Effector memory CD4-positive, alpha-beta T cell (primary cell): Measurements from ENCODE around the gene MLLT10.

ENCODE experiments used
- DNase-seq, 3 donors: peaks; one replicate each; pipeline ENCODE4 v3.0.0-alpha.2; 2020
- H3K27ac ChIP-seq: 2 replicates; pipeline ENCODE4 v1.7.0; 2013; ENCODE audit warnings: mild to moderate bottlenecking, low read length, moderate library complexity; ENCODE audit not compliant: insufficient read depth, poor library complexity, severe bottlenecking
- H3K27me3 ChIP-seq: replicated peaks from 2 replicates; pipeline ENCODE4 v1.7.0; 2013; ENCODE audit warnings: mild to moderate bottlenecking, low read length; ENCODE audit not compliant: insufficient read depth, control insufficient read depth, poor library complexity, severe bottlenecking
- H3K36me3 ChIP-seq: 2 replicates; pipeline ENCODE4 v1.7.0; 2013; ENCODE audit warnings: mild to moderate bottlenecking, low read length, moderate library complexity; ENCODE audit not compliant: control insufficient read depth, insufficient read depth
- H3K4me1 ChIP-seq: 2 replicates; pipeline ENCODE4 v1.7.0; 2013; ENCODE audit warnings: low read length, mild to moderate bottlenecking; ENCODE audit not compliant: control insufficient read depth, insufficient read depth, poor library complexity, severe bottlenecking
- H3K4me3 ChIP-seq: 2 replicates; pipeline ENCODE4 v1.7.0; 2013; ENCODE audit warnings: low read length, low read depth, mild to moderate bottlenecking; ENCODE audit not compliant: insufficient read depth, poor library complexity, severe bottlenecking
- H3K9me3 ChIP-seq: 2 replicates; pipeline ENCODE4 v1.7.0; 2013; ENCODE audit warnings: mild to moderate bottlenecking, low read length, moderate library complexity; ENCODE audit not compliant: control insufficient read depth

MLLT10 gene

DNA sequence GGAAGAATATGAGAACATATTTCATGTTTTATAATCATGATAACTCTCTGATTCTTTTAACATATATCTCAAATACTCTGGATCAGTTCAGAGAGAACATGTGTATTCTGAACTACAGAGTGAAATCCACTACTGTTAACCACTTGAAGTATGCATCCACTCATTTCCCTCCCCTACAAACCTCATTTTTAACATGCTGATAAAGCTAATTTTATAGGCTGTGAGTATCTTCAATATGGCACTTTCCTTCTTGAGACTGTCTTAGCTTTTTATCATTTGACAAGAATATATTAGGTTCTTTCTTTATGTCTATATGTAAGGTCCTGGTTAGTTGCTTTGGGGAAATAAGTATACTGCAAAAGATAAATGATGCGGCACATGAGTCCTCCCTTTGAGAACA lies 154.8 kb downstream of the MLLT10 start:
- Histone ChIP-seq H3K27me3 (no peaks in the 10 kb centered on the region), H3K36me3 (peaks cover 21% of the 10 kb centered on the region), H3K27ac (no peak overlapping the region), H3K4me3 (no peak overlapping the region), H3K4me1 (no peaks in the 10 kb centered on the region), H3K9me3 (no peaks in the 10 kb centered on the region)
- DNase-seq: no peak

DNA sequence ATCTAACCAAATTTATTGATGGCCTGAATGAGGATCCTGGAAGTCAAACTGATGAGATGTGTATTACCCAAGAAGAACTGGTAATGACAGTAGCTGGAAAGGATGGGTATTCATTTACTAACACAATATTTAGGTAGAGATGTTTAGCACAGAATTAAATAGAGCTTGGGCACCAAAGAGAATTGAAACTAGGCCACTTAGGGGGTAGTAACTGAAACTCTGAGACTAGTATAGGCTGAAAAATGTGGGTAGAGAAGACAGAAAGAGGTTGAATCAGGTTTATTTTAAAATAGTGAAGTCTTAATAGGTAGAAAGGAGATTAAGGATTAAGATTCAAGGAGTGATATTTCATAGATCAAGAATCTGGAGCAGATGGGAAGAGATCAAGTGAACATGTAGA lies 155.8 kb downstream of the MLLT10 start:
- Histone ChIP-seq H3K36me3 (peaks cover 21% of the 10 kb centered on the region), H3K4me1 (no peaks in the 10 kb centered on the region), H3K27me3 (no peaks in the 10 kb centered on the region), H3K27ac (no peak overlapping the region), H3K9me3 (no peaks in the 10 kb centered on the region), H3K4me3 (no peak overlapping the region)
- no peak for DNase-seq

DNA sequence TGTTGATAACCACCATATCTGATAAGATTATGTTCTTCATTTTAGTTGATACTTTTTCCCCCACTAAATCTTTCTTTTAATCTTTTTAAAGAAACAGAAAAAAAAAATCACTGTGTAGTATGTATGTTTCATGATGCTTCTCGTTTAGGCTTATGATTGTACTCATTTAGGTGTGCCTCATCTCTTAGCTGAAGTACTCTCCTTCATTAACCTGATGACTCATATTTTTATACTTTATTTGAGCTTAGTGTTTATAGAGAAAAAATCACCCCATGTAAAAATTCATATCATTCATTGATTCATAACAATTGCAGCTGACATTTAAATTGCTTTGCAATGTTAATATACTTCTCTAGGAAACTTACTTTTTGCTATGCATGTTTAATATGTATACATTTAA lies 158.9 kb downstream of the MLLT10 start:
- H3K9me3 ChIP-seq: no peaks in the 10 kb centered on the region
- no peaks in the 10 kb centered on the region for H3K4me1 ChIP-seq
- H3K27ac ChIP-seq: no peak overlapping the region
- DNase-seq: no peak
- H3K4me3 ChIP-seq: no peak overlapping the region
- peaks cover 18% of the 10 kb centered on the region for H3K36me3 ChIP-seq
- no peaks in the 10 kb centered on the region for H3K27me3 ChIP-seq

DNA sequence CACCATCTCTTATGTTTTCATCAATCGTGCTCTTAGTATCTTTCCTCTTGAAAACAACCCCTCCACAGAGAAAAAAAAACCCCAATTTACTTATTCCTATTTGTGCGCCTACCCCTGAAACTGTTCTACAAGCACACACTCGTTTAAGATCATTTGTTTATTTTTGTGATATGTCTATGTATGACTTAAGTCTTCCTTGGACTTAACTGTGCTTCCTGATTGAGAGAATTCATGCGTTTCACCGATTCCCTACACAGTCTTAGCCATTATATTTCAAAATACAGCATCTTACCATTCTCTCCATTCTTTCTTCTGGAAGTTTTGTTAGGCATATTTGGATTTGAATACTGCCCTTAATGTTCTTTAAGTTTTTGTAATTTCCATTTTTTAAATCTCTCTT lies 159.4 kb downstream of the MLLT10 start:
- Histone ChIP-seq H3K36me3 (peaks cover 17% of the 10 kb centered on the region), H3K4me1 (no peaks in the 10 kb centered on the region), H3K9me3 (no peaks in the 10 kb centered on the region), H3K27ac (no peak overlapping the region), H3K27me3 (no peaks in the 10 kb centered on the region), H3K4me3 (no peak overlapping the region)
- no peak for DNase-seq

DNA sequence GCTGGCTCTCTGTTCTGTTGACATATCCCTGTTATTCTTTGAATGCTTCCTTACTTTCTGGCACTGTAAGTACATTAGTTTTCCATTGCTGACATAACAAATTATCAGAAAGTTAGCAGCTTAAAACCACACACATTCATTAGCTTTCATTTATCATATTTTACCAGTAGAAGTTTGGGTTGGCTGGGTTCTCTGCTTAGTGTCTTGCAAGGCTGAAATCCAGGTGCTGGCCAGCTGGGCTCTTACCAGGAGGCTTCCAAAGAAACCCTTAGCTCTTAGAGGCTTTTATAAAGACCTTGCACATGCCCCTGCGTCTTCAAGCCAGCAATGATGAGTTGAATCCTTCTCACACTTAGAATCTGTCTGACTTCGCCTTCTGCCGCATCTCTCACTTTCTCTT lies 160.6 kb downstream of the MLLT10 start:
- Histone ChIP-seq H3K4me1 (no peaks in the 10 kb centered on the region), H3K4me3 (no peak overlapping the region), H3K27ac (no peak overlapping the region), H3K36me3 (peaks cover 17% of the 10 kb centered on the region), H3K9me3 (no peaks in the 10 kb centered on the region), H3K27me3 (no peaks in the 10 kb centered on the region)
- DNase-seq: no peak

DNA sequence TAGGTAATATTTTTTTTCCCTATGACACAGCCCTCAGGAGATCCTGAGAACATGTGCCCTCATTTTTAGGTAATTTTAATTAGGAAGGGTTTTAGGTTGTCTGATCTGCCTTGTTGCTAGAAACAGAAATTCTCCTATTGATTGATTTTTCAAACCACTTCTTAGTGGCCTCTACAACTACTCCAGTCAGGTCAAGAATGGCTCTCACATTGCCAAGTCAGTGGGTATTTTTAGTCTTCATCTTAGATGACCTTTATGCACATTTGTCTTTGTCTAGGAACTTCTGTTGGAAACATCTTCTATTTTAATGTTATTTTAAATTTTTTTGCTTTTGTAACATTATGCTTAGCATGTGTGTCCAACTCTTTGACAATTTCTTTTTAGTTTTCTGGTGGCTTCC lies 162.3 kb downstream of the MLLT10 start:
- Histone ChIP-seq H3K4me3 (no peak overlapping the region), H3K9me3 (no peaks in the 10 kb centered on the region), H3K27ac (no peak overlapping the region), H3K27me3 (no peaks in the 10 kb centered on the region), H3K4me1 (no peaks in the 10 kb centered on the region), H3K36me3 (peaks cover 17% of the 10 kb centered on the region)
- no peak for DNase-seq

DNA sequence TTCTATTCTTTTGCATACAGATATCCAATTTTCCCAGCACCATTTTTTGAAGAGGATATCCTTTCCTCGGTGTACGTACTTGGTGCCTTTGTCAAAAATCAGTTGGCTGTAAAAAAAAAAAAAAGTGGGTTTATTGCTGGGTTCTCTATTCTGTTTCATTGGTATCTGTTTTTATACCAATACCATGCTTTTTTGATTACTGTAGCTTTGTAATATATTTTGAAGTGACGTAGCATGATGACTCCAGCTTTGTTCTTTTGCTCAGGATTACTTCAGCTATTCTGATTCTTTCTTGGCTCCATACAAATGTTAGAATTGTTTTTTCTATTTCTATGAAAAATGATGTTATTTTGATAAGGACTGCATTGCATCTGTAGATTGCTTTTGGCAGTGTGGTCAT lies 165.5 kb downstream of the MLLT10 start:
- Histone ChIP-seq H3K4me1 (peaks cover 5% of the 10 kb centered on the region), H3K36me3 (no peaks in the 10 kb centered on the region), H3K4me3 (no peak overlapping the region), H3K9me3 (no peaks in the 10 kb centered on the region), H3K27ac (no peak overlapping the region), H3K27me3 (no peaks in the 10 kb centered on the region)
- DNase-seq: no peak

DNA sequence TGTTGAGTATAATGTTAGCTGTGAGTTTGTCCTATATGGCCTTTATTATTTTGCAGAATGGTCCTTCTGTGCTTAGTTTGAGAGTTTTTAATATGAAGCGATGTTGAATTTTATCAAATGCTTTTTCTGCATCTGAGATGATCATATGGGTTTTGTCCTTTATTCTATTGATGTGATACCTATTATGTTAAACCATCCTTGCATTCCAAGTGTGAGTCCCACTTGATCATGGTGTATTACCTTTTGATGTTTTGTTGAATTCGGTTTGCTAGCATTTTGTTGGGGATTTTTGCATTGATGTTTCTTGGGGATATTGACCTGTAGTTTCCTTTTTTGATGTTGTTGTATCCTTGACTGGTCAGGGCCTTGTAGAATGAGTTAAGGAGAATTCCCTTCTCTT lies 166.4 kb downstream of the MLLT10 start:
- no peaks in the 10 kb centered on the region for H3K9me3 ChIP-seq
- H3K27me3 ChIP-seq: no peaks in the 10 kb centered on the region
- no peak for DNase-seq
- H3K27ac ChIP-seq: no peak overlapping the region
- H3K36me3 ChIP-seq: no peaks in the 10 kb centered on the region
- no peak overlapping the region for H3K4me3 ChIP-seq
- H3K4me1 ChIP-seq: peaks cover 5% of the 10 kb centered on the region

DNA sequence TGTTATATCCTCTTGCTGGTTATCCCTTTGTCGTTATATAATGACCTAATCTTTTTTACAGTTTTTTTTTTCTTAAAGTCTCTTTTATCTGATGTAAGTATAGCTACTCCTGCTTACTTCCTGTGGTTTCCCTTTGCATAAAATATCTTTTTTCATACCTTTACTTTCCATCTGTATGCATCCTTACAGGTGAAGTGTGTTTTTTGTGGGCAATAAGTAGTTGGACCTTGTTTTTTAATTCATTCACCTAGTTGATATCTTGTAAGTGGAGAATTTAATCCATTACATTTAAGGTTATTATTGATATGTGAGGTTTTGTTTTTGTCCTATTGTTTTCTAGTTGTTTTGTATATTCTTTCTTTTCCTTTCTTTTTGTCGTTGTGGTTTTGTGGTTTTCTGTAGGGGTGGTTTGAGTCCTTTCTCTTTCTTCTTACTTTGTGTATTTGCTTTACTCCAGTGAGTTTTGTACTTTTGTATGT lies 168.6 kb downstream of the MLLT10 start:
- Histone ChIP-seq H3K9me3 (no peaks in the 10 kb centered on the region), H3K4me1 (peaks cover 5% of the 10 kb centered on the region), H3K27me3 (no peaks in the 10 kb centered on the region), H3K4me3 (peak overlapping the region; percentile 4), H3K27ac (no peak overlapping the region), H3K36me3 (no peaks in the 10 kb centered on the region)
- no peak for DNase-seq

DNA sequence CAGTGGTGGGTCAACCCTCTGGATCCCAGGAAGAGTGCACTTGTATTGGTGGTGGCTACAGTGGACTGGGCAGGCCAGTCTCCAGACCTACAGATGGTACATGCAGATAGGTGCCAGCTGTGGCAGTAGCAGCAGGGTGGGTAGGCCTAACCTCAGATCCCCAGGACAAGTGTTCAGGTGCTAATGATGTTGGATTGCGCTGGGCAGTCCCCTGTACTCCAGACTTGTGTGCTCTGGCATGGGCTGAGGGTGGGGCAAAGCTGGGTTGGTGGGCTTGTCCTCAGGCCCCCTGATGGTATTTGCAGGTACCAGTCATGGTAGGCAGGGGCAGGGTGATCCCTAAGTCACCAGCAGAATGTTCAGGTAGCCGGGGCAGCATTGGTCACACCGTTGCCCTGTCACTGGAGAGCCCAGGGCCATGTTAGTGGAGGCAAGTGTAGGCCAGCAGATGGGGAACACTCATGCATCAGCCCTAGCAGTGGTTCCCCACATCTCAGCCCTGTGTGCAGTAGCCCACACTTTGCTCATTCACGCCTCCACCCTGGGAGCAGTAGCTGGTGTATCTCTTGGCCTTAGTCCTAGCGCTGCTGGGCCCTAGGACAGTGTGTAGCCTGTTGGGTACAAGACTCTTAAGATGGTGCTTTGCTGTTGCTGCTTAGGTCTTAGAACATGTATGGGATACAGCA lies 171.3 kb downstream of the MLLT10 start:
- Histone ChIP-seq H3K9me3 (no peaks in the 10 kb centered on the region), H3K27me3 (no peaks in the 10 kb centered on the region), H3K27ac (no peak overlapping the region), H3K4me1 (peaks cover 5% of the 10 kb centered on the region), H3K4me3 (no peak overlapping the region), H3K36me3 (peaks cover 3% of the 10 kb centered on the region)
- DNase-seq: no peak
